Pons (tissue), 1 donor: Measurements from ENCODE around the gene TRMT11.
"Not testable (repeated sequence)": the region's sequence is repeated elsewhere in the genome, so short reads cannot be mapped to it uniquely, and the experiment has no call there.

Source experiments
- DNase-seq: peaks from one replicate; pipeline ENCODE4 v3.0.0-alpha.2; 2016; ENCODE audit warnings: low spot score

TRMT11 gene

DNA sequence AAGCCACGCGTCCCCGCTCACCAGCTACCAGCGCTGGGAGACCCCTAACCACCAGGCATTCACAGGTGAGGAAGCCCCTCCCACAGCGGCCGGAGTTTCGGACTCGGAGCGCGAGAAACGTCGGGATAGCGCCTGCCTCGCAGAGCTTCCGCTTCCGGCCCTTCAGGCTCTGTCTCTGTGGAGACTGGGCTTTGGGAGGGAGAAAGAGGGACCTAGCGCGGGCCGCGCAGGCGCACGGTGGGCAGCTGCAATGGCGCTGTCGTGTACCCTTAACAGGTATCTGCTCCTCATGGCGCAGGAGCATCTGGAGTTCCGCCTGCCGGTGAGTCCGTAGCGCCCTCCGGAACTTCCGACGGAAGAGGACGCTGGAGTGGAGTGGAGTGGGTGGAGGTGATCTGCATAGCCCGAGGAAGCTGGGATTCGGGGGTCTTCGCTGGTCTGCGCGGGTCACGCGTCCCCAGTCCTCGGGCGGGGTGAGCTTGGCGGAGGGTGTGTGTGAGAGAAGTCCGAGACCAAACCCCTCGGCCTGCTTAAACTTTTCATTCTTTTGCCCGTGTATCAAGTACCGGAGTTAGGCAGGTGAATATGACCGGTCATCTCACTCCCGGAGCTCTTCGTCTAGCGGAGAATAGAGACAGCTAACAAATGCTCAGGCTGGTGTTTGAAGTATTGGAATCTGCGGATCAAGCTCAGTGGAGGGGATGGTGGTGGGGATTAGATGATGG is at the start of gene TRMT11:
Gene TRMT11 (plus strand): TSS at position 240 of the 725 bp plus-strand sequence. CDS start 11 bp downstream, at position 251.
- DNase-seq: peak; percentile 88

- no peak for DNase-seq
Observed at GRCh38 chr6:125939026-125939425, 47.3 kb upstream of the TRMT11 start.

DNA sequence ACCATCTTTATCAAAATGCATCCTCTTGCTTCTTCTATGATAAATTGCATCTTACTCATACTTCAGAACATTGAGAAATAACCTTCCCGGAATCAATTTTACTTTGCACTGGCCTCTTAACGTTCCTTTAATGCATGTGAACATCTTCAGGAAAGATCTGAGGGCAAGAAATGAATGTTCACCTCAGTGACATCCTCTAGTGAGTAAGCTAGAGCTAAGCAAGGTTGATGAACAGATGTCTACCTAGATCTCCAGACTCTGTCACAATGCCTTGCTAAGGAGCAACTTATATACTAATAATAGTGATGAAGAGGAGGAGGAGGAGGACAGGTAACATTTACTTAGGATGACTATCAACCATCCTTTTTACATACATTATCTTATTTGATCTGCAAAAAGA is 46.5 kb upstream of the TRMT11 start:
- no peak for DNase-seq

GRCh38 chr6:125940247-125941041 is 45.9 kb upstream of the TRMT11 start:
- DNase-seq: no peak

DNA sequence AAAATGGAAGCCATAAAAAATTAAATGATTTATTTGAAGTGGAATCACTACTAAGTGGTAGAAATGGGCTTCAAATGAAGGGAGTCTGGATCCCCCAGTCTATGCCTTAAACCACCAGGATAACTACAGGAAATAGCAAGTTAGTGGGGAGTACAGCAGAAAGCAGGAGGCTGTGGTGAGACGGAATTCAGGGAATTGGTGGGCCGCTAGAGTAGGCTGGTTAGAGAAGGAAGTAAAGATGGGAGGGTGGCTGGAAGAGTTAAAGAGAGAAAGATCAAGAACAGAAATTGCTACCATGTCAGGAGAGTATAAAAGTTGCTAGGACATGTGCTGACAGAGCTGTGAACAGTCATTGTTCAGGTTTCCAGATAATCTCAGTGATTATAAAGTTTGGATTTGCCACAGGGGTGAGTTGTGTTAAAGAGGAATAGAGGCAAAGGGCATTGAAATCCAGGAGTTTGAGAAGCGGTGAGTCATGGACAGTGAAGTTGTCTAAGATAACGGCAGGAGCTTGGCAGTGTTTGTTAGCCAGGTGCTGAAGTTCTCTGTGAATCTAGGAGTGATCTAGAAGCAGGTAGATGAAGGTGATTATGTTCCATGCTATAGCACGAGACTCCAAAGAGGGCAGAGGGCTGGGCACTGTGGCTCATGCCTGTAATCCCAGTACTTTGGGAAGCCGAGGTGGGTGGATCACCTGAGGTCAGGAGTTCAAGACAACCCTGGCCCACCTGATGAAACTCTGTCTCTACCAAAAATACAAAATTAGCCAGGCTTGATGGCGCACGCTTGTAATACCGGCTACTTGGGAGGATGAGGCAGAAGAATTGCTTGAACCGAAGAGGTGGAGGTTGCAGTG is 43.4 kb upstream of the TRMT11 start:
- no peak for DNase-seq

DNA sequence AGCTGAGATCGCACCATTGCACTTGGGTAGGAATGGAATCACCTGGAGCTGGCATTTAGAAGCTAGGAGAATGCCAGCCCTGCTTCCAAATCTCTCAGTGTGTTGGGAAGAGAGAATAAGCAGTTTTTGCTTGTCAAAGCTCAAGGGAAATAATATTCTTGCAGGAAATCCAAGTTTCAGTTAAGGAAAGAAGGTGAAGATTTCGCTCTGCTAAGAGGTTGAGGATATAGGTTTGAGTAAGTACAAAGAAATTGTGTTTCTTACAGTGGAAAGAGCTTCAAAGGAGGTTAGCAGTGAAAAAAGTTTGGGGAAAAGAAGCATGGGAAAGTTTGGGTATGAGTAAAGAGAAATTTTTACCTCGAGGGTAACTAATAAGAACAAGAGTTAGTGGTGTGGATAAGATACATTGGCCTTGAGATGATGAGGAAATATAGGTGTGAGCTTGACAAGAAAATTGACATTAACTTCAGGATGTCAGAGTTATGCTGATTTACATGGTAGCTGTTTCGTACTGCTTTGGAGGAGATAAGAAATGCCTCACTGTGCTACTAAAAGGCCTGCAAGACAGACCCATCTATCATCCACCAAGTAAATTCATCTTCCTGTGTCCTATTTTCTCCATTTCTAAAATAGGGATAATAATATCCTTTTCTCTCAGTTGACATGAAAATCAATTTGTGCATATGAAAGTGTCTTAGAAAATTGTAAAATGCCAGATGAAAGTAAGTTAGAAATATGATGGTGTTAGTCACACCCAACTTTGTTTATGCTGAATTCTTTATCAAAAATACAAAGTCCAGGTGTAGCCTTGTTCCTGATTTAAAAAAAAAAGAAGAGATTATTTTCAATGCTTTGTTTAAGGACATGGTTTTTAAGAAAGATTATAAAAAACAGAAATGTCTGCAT is 42.6 kb upstream of the TRMT11 start:
- no peak for DNase-seq

- peak; percentile 95 for DNase-seq
Observed at GRCh38 chr6:125944434-125944816, 41.9 kb upstream of the TRMT11 start.

GRCh38 chr6:125944896-125945295 is 41.4 kb upstream of the TRMT11 start:
- no peak for DNase-seq

GRCh38 chr6:125945378-125946141 is 40.8 kb upstream of the TRMT11 start:
- no peak for DNase-seq

GRCh38 chr6:125947615-125948014 is 38.7 kb upstream of the TRMT11 start:
- no peak for DNase-seq

- peak; percentile 63 for DNase-seq
Observed at GRCh38 chr6:125948455-125948854, 37.9 kb upstream of the TRMT11 start.

GRCh38 chr6:125949069-125949468 is 37.3 kb upstream of the TRMT11 start:
- no peak for DNase-seq

DNA sequence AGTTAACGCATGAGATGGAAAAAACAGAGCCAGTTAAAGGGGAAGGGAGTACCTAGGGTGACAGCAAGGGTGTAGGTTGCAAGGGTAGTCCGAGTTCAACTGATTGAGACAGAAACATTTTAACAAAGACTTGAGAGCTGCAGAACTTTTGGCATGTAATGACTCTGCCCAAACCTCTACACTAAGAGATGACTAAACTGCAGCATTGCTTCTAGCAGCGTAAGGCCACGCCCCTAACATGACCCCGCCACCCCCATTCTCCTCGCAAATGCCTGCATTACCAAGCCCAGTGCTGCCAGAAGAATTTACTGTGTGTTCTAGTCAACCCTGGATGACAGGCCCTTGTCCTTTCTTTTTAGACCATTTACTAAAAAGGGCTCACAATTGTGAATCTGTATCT is 36.0 kb upstream of the TRMT11 start:
- DNase-seq: no peak

- not testable (repeated sequence) for DNase-seq
Observed at GRCh38 chr6:125950716-125951115, 35.6 kb upstream of the TRMT11 start.

DNA sequence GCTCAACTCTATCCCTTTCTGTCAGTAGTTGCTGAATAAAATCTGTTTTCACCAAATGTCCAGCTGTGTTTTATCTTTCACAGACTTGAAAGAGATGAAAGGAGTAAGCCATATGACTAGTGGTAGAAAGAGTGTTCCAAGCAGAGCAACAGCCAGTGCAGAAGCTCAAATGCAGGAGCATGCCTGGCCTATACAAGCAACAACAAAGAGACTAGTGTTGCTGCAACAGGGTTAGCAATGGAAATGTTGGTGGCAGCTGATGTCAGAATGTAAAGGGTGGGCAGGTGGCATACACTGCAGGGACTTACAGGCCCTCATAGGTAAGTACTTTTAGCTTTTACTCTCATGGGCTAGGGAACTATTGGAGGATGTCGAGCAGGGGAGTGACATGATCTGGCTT is 35.0 kb upstream of the TRMT11 start:
- DNase-seq: no peak

DNA sequence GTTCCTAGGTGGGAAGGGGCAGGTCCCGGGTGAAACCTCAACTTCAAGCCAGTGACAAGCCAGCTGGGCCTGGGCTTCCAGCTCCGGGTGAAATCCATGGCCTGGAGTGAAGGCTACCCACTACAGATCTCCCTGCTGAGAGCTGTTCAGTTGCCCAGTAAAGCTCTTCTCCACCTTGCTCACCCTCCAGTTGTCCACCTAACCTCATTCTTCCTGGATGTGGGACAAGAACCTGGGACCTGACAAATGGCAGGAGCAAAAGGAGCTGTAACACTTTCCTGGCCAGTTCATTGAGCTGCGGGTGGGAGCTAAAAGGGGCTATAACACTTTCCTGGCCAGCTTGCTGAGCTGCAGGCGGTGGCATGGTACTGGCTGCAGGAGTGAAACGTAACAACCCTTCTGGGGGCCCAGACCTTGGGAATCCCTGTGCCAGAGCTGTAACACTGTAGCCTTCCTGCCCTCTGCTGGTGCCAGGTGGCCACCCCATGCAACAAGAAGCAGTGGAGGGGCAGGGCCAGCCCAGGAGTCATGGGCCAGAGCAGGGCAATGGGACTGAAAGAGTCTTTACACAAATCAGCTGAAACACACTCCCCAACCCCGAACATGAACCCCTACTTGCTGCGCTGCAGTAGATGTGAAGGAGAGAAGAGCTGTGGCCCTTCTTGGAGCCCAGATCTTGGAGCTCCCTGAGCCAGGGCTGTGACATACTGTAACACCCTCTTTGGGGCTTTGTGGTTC is 33.4 kb upstream of the TRMT11 start:
- DNase-seq: no peak

DNA sequence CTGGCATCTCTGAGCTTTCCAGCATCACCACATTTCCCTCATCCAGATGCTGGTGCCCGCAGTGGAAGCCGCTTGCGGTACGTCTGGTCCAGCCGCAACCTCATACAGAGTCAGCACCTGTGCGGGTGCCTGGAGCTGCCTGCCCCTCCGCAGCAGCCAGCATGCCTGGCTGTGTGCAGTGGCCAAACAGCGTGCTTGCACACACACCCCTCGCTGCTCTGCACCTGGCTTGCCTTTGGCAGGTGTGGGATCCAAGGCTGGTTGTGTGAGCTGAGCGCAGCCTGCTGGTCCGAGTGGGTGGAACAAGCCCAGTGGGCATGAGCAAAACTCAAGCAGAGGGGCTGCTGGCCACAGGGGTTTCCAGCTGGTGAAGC is 32.9 kb upstream of the TRMT11 start:
- DNase-seq: no peak

DNA sequence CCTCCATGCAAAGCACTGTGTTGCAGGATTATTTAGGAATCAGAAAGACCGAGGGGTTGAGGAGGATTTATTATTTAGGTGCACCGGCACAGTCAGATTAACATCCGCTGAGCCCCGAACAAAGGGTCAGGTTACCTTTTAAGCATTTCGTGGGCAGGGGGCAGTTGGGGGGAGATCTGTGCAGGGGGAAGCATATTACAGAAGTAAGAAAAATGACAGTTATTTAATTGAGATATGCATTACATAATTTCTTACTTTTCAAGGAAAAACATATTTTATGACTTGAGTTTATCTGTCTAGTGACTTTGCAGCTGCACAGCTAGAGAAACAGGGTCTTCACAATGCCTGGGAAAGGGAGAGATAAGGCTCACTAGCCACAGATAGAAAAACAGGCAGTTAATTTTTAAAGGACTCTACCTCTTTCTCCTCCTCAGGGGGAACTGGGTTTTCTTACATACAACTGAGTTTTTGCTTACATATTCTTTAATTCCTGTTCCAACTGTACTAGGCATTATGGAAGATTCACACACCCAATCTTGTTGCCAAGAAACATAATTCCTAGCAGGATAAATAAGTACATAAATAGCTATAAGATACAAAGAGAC is 31.5 kb upstream of the TRMT11 start:
- DNase-seq: no peak

GRCh38 chr6:125955973-125956372 is 30.4 kb upstream of the TRMT11 start:
- no peak for DNase-seq
